K562 (cell line): Measurements from ENCODE around the gene TRAPPC1. TPM values are rescaled to one million over a fixed set of nuclear protein-coding genes. Genes with fewer than 3 reads are reported as not detected.

Experiments used
- ATF1 ChIP-seq, 2 experiments: fragments of 450-650 bp in 1 of 2; IDR thresholded peaks; 2 replicates each; pipeline ENCODE4 v1.6.1; 2016; ENCODE audit warnings: missing compliant biosample characterization in 1 of 2, missing genetic modification characterization in 1 of 2
- BHLHE40 ChIP-seq: IDR thresholded peaks from 2 replicates; pipeline ENCODE4 v1.6.1; 2011; ENCODE audit warnings: low read length, improper control_type of control experiment
- BRD9 ChIP-seq: fragments of 450-650 bp; IDR thresholded peaks from 2 replicates; pipeline ENCODE4 v1.6.1; 2018; ENCODE audit warnings: low read depth; ENCODE audit not compliant: partially characterized antibody
- CC2D1A ChIP-seq: fragments of 450-650 bp; IDR thresholded peaks from 2 replicates; pipeline ENCODE4 v1.6.1; 2017; ENCODE audit warnings: mild to moderate bottlenecking
- CXXC5 ChIP-seq: fragments of 250-450 bp; sonication (Bioruptor Pico); IDR thresholded peaks from 2 replicates; pipeline ENCODE4 v1.8.0; 2022; ENCODE audit warnings: inconsistent platforms, mild to moderate bottlenecking, moderate library complexity
- ELF1 ChIP-seq: fragments of 200-800 bp; sonication (Bioruptor generic); IDR thresholded peaks from 2 replicates; pipeline ENCODE4 v1.6.1; 2016; ENCODE audit warnings: missing genetic modification characterization, missing compliant biosample characterization
- FOSL1 ChIP-seq: fragments of 200-800 bp; sonication (Bioruptor generic); conservative IDR thresholded peaks from 2 replicates; pipeline ENCODE4 v1.6.1; 2016; ENCODE audit warnings: missing genetic modification characterization, missing compliant biosample characterization
- MCM7 ChIP-seq, 2 experiments: fragments of 450-650 bp; IDR thresholded peaks; 2 replicates each; pipeline ENCODE4 v1.6.1; 2016 to 2018
- POLR2B ChIP-seq: fragments of 450-650 bp; IDR thresholded peaks from 2 replicates; pipeline ENCODE4 v1.6.1; 2018; ENCODE audit warnings: low read depth; ENCODE audit not compliant: partially characterized antibody
- SAFB ChIP-seq: fragments of 200-400 bp; formaldehyde crosslinking; IDR thresholded peaks from 2 replicates; pipeline ENCODE4 v1.6.1; 2017; ENCODE audit warnings: low read depth, low read length, borderline replicate concordance
- SIRT6 ChIP-seq: IDR thresholded peaks from one replicate; pipeline ENCODE4 v1.6.1; 2012; ENCODE audit warnings: low read depth, mild to moderate bottlenecking, control low read depth, inconsistent platforms, low read length, moderate library complexity
- SP1 ChIP-seq: sonication (generic); formaldehyde crosslinking; IDR thresholded peaks from 2 replicates; pipeline ENCODE4 v1.8.1; 2022; ENCODE audit warnings: mild to moderate bottlenecking, missing genetic modification reagents
- polyA plus RNA-seq, 8 experiments: library from polyadenylated mRNA; depleted of rRNA in 4 of 8; stranded (reverse) in 5 of 8; unstranded in 3 of 8; fragments of >200 nt; fragmentation: Nextera tagmentation in 2 of 8; fragmentation: Illumina TruSeq in 1 of 8; extraction: Ambion mirVana in 2 of 8; extraction: Trizol in 1 of 8; gene quantifications; 2 replicates each; pipeline versions ENCODE4 v1.2.1 to v1.2.3, GENCODE V29; 2011 to 2014; ENCODE audit warnings: inconsistent platforms in 1 of 8, missing spikeins in 1 of 8
- total RNA-seq, 7 experiments: library from RNA; depleted of rRNA in 6 of 7; stranded (reverse); fragments of >200 nt in 6 of 7; fragmentation: Illumina TruSeq in 2 of 7; extraction: Trizol in 2 of 7; gene quantifications; 2 replicates each; pipeline versions ENCODE4 v1.2.1 to v1.2.3, GENCODE V29; 2011 to 2021; ENCODE audit warnings: low replicate concordance in 1 of 7
- TF ChIP-seq, protein P1 (sequence below), 3 experiments: fragments of 200-800 bp in 1 of 3; sonication (Bioruptor generic) in 1 of 3; sonication (generic) in 1 of 3; formaldehyde crosslinking in 1 of 3; IDR thresholded peaks; 2 replicates each; pipeline versions ENCODE4 v1.6.1 to v1.8.0; 2016 to 2022; ENCODE audit warnings: mild to moderate bottlenecking in 2 of 3, missing compliant biosample characterization in 2 of 3, missing genetic modification characterization in 2 of 3, missing genetic modification reagents in 1 of 3
- TF ChIP-seq, protein P2 (sequence below): IDR thresholded peaks from 2 replicates; pipeline ENCODE4 v1.6.1; 2011; ENCODE audit not compliant: insufficient read length; ENCODE audit errors: extremely low read depth
- TF ChIP-seq, protein P3 (sequence below): sonication (generic); formaldehyde crosslinking; IDR thresholded peaks from 2 replicates; pipeline ENCODE4 v1.9.0; 2022; ENCODE audit warnings: mild to moderate bottlenecking, missing genetic modification reagents
- TF ChIP-seq, protein P4 (sequence below): fragments of 250-450 bp; sonication (Bioruptor Pico); IDR thresholded peaks from 2 replicates; pipeline ENCODE4 v1.4.0; 2020
- TF ChIP-seq, protein P5 (sequence below): fragments of 450-650 bp; IDR thresholded peaks from 2 replicates; pipeline ENCODE4 v1.6.1; 2016

The TRAPPC1 gene
- total and polyA plus RNA-seq, 9 of the 15 experiments (the other 6 are each of a cell fraction or from before 2014, with no cell fraction given) = 11.7 to 82.8 (median 36.2) TPM

DNA sequence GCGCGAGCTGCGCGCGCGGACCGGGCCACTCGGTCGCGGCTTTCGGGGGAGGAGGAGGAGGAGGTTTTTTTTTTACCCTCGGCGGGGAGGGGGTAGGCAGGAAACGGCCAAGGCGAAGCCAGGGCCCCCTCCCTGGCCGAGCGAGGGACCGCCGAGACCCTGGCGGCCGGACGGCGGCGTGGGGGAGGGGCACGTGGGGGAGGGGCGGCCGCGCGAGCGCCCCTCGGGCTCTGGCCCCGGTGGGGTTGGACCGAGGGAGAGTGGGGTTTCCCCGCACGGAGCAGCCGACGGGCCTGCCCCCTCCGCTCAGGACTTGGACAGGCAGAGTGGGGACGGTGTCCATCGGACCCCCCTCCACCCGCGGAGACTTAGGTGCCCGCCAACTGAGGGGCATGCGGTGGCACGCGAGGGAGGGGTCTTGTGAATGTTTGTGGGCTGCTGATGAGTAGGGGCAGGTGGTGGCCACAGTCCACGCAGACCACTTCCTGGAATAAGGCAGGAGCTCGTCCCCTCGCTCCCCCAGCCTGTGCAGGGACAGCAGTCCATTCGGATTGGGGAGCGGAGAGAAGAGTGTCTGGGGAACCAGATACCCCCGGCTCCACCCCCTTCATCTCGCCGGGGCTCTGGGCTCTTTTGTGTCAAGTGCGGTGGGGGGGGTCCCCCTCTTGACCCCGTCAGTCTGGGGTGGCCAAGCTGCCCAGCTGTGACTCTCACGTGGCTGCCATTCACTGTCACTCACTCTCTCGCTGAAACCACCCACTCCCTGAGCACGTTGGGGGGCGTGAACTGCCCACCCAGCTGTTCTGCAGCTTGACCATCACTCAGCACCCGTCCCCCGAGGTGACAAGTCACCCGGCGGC is 46.1 kb downstream of the TRAPPC1 start (continued):
- TF ChIP-seq ELF1 (tag) (no peak), BRD9 (no peak), CXXC5 (peak; percentile 43; the same call in 1 of the 2 replicates), SP1 (CRISPR knock-in tag) (no peak), SIRT6 (no peak), SAFB (peak; percentile 32; the same call in 1 of the 2 replicates), ATF1 (CRISPR knock-in tag; IDR thresholded peaks at IDR 0.05) (no peak), ATF1 (tag; IDR thresholded peaks at IDR 0.05) (peak; percentile 19; the same call in 1 of the 2 replicates), CC2D1A (0 out of 2 replicates have a peak, but pooled peaks have one; percentile 17), POLR2B (peak; percentile 42), FOSL1 (tag) (peak; percentile 34; the same call in 1 of the 2 replicates), MCM7 (IDR thresholded peaks at IDR 0.05) (no peak), BHLHE40 (peak; percentile 79)
- TF ChIP-seq, protein P1, sequence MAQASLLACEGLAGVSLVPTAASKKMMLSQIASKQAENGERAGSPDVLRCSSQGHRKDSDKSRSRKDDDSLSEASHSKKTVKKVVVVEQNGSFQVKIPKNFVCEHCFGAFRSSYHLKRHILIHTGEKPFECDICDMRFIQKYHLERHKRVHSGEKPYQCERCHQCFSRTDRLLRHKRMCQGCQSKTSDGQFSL (CRISPR knock-in tag; IDR thresholded peaks at IDR 0.05) = peak; percentile 87
- TF ChIP-seq, protein P1 (tag; IDR thresholded peaks at IDR 0.05) = peak in 1 of 2 experiments; percentile 57; a peak in 2 of 4 replicates
- TF ChIP-seq, protein P2, sequence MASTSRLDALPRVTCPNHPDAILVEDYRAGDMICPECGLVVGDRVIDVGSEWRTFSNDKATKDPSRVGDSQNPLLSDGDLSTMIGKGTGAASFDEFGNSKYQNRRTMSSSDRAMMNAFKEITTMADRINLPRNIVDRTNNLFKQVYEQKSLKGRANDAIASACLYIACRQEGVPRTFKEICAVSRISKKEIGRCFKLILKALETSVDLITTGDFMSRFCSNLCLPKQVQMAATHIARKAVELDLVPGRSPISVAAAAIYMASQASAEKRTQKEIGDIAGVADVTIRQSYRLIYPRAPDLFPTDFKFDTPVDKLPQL = no peak
- TF ChIP-seq, protein P3, sequence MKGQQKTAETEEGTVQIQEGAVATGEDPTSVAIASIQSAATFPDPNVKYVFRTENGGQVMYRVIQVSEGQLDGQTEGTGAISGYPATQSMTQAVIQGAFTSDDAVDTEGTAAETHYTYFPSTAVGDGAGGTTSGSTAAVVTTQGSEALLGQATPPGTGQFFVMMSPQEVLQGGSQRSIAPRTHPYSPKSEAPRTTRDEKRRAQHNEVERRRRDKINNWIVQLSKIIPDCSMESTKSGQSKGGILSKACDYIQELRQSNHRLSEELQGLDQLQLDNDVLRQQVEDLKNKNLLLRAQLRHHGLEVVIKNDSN = 0 out of 2 replicates have a peak, but pooled peaks have one; percentile 12
- TF ChIP-seq, protein P4, sequence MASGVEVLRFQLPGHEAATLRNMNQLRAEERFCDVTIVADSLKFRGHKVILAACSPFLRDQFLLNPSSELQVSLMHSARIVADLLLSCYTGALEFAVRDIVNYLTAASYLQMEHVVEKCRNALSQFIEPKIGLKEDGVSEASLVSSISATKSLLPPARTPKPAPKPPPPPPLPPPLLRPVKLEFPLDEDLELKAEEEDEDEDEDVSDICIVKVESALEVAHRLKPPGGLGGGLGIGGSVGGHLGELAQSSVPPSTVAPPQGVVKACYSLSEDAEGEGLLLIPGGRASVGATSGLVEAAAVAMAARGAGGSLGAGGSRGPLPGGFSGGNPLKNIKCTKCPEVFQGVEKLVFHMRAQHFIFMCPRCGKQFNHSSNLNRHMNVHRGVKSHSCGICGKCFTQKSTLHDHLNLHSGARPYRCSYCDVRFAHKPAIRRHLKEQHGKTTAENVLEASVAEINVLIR (CRISPR knock-in tag) = 0 out of 2 replicates have a peak, but pooled peaks have one; percentile 22
- TF ChIP-seq, protein P5, sequence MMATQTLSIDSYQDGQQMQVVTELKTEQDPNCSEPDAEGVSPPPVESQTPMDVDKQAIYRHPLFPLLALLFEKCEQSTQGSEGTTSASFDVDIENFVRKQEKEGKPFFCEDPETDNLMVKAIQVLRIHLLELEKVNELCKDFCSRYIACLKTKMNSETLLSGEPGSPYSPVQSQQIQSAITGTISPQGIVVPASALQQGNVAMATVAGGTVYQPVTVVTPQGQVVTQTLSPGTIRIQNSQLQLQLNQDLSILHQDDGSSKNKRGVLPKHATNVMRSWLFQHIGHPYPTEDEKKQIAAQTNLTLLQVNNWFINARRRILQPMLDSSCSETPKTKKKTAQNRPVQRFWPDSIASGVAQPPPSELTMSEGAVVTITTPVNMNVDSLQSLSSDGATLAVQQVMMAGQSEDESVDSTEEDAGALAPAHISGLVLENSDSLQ = peak; percentile 89
